ENCODE data around the gene CEP63.
"Not testable (repeated sequence)": the region's sequence is repeated elsewhere in the genome, so short reads cannot be mapped to it uniquely, and the experiment has no call there.

Gene CEP63

DNA sequence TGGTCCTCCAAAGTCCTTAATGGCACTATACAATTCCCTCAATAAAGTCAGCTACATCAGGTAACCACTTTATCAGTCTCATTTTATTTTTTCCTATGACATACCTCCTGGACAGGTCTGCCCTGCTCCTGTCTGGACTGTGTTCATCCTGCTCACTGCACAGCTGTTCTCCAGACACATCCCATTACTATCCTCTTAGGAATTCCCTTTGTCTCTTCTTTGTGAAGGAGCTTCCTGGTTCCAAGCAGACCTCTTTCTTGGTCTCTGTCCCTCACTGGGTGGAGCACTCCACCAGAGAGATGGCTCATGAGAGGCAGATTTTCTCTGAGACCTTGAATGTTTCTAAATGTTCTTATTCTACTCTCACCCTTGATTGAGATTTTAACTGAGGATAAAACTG lies 104.9 kb downstream of the CEP63 start:
- FAIRE-seq = no peak

DNA sequence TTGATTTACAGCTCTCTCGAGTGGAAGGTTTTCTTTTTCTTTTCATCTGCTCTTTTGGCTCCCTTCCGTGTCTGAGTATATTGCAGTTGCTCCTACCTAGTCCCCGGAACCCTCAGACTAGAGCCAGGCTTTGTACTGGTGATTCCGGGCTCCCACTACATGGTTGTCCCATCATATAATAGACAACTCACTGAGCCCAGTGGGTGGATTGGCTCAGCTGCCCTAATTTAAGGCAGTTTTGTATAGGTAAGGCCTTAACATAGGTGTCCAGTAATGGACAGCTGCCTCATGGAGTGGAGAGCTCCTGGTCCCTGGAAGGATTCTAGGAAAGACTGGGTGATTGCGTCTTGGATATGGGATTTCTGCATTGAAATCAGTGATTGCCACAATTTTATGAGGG lies 106.9 kb downstream of the CEP63 start:
- FAIRE-seq = no peak

DNA sequence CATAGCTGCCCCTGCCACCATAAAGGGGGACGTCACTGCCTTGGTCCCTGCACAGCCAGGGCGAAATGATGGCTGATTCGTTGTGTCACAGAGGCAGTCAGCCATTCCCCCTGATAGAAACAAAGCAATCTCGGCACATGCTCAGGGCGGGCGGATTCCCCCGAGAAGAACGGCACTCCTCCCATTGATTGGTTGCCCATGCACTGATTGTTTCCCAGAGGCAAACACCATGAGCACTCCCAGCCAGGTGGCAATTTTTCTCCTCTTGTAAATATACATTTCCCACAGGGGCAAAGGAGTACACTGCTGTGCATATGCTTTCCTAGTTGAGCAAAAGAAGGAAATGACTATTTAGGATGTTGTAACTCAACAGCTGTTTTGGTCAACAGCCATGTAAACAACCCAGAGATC lies 108.5 kb downstream of the CEP63 start:
- FAIRE-seq = no peak

DNA sequence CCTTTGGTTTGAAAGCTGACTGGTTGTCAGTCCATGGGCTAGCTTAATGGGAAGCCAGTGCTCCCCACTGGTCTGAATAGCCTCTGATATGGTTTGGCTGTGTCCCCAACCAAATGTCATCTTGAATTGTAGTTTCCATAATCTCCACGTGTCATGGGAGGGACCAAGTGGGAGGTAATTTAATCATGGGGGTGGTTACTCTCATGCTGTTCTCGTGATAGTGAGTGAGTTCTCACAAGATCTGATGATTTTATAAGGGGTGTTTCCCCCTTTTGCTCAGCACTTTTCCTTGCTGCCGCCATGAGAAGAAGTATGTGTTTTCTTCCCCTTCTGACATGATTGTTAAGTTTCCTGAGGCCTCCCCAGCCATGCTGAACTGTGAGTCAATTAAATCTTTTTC lies 109.1 kb downstream of the CEP63 start:
- FAIRE-seq = not testable (repeated sequence)

DNA sequence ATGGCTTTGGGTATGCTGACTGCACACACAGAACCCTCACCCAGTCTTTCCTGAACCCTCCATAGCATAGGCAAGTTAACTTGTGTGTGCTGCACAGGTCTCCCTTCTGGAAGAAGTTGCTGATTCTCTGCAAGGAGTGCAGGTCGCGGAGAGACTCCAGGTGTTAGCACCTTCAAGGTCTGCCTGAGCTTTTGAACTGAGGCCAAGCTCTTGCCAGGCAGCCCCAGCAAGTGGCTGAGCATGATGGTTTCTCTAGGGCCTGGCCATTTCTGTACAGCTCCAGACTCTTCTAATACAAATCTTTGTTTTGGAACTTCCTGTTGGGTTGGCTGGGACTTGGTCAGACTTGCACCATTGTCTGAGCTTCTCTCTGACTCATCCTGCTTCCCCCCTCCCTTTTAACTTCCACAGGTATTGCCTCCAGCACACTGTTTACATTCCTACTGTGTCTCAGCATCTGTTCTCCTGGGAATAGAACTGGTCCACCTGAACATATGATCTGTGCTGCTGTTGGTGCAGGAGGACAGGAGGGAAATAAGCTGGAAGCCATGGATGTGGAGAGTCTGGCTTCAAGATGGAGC lies 111.6 kb downstream of the CEP63 start:
- FAIRE-seq = no peak

DNA sequence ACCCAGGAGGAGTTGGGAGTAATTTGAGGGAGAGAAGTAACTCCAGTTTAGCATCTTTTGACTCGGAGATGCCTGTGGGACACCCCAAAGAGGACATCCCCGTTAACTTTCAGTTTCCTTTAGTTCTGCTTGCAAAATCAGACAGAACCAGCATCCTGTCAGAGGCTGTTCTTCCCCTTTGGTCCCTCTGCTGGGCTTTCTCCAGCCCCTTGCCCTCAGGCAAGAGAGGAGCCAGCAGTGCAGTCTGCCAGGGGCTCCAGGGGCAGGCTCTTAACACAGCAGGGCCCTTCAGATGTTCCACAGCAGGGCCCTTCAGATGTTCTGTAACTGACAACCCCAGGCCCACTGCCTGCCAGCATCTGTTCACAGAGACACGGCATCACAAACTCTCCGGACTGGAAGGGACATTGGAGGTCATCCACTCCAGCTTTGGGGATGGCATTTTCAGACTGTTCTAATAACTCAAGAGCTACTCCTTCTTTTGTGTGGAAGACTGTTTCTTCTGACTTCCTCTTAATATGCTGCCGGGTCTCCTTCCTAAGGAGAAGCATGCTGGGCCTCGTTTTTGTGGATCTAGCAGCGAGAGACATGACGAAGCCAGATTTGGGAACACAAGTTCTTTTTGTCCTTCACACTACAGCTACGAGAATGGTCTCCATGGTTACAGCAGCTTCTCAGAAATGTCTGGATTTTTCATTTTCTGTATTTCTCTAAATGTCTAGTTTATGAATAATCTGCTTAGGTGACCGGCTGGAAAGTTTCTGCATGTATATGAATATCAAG lies 113.1 kb downstream of the CEP63 start:
- FAIRE-seq = no peak

DNA sequence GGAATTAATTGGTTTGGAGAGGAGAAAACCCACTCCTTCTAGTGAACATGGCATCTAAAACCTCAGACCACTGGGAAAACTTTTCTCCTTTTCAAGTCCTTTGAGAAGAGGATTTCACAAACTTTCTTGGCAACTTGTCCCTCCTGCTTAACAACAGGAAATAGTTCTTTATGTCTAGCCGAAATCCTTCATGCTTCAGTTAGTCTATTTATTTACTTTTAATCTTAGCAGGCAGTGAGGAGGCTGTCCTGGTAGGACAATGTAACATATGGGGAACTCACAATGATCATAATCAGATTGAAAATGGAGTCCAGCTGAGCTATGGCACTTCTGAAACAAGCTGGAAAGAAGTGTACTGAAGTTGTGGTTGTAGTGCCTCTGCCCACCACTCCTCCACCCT lies 114.3 kb downstream of the CEP63 start:
- no peak for FAIRE-seq

DNA sequence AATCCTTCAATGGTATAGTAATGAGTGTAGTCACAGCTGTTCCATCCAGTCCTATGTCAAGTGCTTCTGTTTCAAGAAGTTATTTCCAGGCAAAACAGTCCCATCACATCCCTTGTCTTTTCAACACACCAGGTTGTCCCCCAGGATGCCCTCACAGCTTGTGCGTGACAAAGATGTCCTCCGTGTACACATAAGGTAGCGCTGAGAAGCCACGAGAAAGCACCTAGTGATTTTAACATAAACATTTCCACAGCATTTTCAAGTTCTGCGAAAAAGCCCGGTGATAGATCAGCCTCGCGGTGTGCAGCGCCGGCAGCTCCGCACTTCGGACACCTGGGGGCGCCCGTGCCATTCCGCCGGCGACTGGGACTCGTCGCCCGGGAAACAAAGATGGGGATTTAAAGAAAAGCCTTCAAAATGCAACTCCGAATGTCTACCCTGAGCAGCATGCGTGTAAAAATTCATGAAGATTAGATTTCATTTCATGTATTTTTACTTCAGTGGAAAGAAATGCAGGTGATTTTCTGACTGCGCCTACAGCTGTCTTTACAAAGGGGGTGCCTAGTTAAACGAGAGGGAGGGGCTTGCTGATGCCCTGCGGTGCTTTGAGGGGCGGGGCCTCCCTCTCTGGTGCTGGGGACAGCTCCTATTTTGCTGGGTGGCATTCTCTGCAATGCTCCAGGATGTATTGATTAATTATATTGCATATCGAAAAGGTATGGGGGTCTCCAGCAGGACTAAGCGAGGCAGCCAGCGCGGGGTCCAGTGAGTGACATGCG lies 115.0 kb downstream of the CEP63 start:
- no peak for FAIRE-seq

DNA sequence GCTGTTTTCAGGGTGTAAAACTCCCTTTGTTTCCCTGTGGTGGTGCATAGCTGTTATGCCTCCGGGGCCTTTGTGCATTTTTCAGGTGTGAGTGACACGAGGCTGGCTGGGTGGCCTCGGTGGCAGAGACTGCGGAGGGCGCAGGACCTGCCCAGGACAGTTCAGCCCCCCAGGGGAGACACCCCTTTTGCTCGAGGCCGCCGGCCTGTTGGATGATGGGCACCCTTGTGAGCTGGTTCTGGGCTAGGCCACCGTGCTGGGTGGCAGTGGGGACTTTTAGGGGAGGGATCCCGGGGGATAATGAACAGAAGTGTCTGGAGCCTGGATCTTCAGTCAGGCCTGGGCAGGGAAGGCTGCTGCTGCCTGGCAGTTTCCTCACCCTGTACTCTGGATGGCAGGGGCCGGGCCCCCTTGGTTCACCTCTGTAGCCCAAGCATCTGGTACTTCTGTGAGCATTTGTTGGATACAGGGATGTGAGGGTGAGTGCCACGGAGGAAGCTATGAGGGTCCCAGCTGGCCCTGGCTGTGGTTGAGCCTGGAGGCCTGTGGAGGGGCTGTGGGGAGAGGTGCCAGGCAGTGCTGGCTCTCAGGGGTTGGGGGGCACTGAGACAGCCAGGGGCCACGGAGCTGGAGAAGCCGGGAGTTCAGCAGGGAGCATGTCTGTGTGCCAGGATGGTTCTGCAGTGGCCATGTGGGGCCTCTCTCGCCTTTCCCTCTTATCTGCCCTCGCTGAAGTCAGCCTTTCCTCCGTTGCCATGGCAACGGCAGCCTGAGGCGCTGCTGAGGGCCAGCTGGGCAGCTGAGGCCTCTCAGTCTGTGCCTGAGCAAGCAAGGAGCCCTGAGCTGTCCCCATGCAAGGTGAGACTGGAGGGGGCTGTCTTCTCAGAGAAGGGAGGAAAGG lies 115.9 kb downstream of the CEP63 start:
- no peak for FAIRE-seq

DNA sequence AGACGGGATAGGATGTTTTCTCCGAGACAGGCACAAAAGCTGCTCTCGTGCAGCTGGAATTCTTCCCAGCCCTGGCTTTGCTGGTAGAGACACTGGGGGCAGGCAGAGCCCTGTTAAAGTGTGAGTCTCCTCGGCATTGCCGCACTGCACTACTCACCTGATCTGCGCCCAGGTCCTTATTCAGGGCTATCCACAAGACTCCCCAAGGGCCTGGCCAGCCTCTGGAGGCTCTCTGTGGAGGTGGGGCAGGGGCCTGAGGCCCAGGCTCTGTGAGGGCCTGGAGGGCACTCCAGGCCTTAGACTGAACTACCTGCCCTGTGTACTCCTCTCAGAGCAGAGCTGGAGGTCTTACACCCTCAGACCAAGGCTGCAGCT lies 116.6 kb downstream of the CEP63 start:
- no peak for FAIRE-seq

DNA sequence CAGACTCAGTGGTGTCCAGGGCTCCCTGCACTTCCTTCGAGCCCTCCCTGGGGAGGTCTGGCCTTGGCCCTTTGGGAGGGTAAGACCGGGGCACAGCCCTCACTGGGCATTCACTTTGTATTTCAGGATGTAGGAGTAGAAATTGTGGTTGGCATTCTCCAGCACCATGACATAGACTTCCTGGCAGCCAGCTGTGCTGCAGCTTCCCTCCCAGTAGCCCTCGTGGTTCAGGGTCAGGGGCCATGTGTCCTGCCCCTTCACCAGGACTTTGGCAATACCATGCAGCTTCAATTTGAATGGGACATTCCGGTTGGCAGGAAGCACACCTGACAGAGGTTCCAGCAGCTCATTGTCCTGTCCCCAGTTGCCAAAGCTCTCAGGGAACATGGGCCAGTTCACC lies 117.6 kb downstream of the CEP63 start:
- FAIRE-seq = no peak

DNA sequence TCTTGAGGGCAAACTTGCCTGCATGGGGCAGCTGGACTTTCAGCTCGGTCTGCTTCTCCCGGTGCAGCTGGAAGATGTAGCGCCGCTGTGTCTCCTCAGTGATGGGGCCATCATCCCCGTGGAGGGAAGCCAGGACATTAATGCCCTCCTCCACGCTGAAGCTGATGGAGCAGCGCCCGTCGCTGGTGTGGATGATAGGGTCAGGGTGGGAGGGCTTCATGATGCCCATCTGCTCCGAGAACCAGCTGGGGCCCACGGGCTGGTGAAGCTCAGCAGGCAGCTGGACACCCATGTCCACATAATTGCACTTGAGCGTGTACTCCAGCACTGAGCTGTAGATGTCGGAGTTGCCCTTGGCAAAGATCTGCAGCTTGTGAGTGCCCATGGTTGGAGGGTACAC lies 118.1 kb downstream of the CEP63 start:
- FAIRE-seq = no peak

DNA sequence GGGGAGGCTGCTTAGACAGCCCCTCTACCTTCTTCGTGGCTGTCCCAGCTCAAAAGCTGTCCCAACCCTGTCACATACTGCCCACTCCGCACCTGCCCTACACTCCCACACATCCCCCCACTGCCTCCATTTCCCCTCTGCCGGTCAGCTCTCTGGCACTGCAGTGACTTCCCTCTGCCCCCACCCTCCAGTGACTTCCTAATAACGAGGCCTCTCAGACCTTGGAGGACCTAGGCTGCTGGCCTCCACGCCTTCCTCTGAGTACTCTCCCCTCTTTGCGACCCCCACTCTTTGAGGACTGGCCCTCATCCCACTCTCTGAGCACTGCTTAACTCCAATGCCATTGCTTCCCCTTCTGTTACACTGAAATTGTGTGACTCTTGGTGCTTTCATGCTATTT lies 119.7 kb downstream of the CEP63 start:
- no peak for FAIRE-seq

DNA sequence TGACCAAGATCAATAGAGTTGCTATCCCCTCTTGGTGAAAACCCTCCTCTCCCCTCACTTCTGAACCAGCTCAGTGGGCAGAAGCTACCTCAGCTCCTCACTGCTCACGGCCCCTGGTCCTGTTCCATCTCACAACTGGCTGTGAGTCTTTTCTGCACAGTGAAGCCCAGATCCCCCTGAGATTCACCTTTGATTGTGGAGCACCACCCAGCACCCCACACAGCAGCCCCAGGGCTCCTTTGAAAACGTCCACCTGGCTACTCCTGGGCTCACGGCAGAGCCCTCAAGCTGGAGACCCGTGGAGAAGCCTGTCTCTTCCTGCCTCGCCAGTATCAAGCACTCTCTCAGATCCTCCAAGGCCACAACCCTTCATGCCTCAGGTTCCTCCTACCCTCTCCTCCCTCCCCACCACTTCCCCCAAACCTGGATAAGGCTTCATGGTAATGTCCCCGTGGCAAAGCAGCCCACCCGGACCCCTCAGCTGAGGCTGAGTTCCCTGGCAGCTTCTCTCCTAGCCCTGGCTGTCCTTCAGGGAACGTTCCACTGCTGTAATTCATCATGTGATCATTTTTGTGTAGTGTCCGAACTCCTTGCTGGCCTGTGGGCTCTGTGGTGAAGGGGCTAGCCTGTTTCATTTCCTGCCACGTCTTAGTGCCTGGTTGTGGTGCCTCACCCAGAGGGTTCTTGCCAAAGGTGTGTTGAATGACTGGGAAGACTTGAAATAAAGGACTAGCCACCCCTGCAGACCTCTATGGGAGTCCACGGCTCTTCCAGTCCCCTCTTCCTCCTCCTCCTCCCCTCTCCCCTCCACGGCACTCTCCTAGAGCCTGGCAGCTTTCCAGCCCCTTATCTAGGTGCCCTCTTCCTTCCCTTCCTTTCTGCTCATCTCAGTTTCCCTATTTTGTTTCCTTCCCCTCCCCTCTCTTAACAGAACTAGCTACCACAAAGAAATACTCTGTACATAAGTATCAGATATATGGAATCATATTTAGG lies 120.5 kb downstream of the CEP63 start:
- no peak for FAIRE-seq

DNA sequence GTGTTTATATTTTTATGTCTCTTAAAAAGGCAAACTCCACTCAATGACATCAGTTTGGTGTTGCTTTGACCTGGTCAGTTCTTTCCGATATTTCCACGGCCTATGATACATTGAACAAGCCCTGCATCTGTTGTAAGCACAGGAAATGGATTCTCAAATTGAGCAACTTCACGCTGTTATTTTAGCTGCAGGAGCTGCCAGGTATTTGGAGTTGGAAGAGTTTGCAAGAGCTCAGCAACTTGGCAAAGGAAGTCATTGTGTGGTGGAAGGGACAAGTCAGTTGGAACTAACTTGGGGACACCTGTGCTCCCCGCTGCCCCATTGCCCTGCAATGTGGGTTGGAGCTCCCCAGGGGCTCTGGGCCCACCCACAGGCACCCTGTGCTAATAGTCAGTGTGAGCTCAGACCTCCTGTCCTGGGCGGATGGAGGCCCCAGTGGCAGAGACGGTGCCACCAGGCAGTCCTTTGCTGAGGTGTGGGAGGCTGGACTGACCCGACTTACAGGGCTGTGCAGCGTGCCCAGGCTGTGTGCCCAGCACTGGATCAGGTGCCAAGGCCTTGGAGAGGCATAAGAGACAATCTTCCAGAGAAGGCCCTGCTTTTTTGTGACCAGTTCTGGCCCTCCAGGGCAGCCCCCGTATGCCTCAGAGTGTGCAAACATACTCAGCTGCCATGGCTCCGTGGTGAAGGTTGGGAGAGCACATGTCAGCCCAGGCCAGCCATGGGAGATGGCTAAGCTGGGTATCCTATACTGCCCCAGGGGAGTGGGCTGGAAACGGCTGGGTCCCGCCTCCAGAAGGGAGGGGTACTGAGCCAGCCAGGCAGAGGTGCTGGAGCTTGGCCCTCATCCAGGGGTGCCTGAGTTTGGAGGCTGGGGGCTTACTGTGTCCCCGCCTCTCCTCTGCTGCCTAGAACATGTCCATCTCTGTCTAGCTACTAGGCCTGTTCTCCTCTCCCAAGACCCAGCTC lies 121.5 kb downstream of the CEP63 start:
- FAIRE-seq = no peak

DNA sequence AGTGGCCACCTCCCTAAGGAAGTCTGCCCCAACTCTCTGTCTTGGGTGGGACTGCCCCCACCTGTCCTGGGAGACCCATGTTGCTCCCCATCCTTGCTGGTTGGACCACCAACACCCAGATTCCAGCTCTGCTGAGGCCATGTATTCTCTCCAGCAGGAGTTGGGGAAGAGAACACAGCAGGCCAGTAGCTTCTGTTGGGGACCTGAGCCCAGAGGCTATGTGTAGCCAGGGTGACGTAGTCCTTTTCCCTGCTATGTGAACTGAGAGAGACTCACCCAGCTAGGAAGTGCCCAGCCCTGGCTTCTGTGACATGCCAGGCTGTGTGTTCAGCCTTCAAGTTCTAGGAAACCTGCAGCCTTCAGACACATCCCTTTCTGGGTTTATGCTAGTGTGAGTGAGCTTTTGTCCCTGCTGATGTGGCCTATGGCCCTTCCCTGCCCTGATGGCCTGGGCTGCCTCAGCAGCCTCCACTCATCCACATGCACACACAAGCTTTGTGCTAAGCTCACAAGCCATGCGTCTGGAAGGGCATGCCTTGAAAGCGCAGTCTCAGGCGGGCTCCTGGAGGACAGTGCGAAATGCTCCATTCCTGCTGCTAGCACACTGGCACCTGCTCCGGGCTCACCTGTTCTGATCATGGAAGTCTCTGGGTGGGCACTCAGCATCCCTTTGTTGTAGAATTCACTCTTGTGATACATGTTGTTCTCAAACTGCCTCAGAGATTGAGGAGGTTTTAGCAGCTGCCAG lies 122.3 kb downstream of the CEP63 start:
- no peak for FAIRE-seq

DNA sequence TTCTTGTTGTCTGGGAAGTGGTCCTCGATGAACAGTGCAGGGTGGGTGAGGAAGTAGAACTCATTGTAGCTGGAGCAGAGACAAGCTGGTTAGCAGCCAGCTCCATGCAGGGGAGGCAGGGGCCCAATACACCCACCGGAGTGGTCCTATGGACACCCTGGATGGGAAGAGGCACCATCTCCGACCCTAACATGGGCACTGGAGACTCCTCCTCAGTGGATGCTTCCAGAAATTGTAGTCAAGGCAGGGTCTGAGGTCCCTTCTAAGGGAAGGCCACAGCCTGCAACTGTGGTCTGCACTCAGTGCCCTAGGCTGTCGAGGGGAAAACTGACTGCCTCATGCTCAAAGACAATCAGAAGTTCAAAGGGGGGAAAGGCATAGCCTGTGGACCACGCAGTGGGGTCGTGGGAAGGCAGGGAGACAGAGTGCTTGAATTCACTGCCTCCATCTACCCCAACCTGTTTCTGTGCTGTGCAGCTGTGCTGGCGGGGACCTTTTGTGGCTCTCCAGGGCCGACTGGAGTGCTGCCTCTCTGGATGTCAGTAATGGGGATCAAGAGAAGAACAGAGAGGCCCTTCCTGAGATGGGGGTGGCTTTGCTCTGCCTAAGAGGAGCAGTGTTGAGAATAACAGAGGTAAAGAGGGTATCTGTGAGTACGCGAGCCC lies 123.0 kb downstream of the CEP63 start:
- FAIRE-seq = no peak

DNA sequence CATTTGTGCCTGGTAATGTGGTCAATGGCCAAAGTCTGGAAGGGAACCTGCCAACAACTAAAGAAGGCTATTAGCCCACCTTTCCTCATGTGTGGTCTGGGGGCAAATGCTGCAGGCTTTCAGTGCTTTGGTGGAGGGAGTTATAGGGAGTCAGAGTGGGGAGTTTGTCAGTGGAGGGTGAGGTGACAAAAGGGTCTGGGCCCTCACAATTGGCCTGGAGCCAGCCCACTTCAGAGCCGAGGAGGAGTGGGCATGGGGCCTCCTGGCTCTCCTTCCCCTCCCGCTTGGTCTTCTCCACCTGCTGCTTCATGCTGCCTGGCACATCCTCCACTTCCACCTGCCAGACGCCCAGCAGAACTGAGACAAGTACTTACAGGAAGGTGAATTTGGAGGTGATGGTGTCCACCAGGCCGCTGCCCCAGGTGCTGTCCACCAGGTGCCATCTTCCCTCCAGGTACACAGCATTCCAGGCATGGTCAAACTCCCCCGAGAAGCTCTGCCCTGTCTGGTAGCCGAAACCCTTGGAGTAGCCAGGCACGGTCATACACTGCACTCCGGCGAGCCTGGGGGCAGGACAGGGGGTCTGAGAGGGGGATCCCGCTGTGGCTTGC lies 124.1 kb downstream of the CEP63 start:
- no peak for FAIRE-seq
